ENCODE measurements around the gene B3GALNT1. TPM values are rescaled to one million over a fixed set of nuclear protein-coding genes. Genes with fewer than 3 reads are reported as not detected.

Gene B3GALNT1
- total RNA-seq, 1 experiment from 2014 or later = 0.45 TPM

DNA sequence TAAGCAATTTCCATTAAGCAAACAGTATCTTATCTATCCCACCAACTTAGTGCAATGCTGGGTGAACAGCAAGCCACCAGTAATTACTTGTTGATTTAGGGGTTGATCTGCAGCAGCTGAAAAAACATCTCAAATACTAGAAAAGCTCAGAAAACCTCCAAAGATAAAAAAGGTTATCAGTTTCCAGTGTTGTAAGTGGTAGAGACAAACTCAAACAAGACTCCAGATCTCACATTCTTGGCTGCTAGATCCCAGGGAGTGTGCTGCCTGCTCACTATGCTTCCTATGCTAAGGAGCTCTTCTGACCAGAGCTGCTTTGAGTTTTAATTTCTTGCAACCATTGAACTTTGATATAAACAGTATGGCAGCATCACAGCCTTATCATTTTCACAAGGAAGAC lies 11.3 kb downstream of the B3GALNT1 start:
- in situ Hi-C loops (cut with HindIII; ENCODE audit: low pct_unique_long_range_greater_than_20kb, low sequenced_read_pairs) = no loop called here
- no peak for DNase-seq (ENCODE audit: low read depth, low spot score)

DNA sequence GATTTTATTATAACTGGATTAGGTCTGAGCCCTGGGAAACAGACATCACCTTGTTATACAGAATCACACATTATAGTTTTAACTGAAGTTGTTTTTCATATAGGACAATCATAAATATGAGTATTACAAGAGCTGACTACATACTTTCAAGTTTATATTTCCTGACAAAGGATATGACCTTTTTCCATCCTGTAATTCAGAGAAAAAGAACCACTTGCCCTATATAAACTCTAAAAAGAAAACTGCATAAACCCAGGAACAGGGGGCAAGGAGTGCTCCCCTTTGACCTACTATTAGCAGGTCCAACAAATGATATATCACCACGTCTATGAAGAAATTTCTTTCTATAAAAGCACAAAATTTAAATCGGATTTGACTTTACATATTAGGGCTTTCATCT lies 20.9 kb downstream of the B3GALNT1 start:
- in situ Hi-C loops (cut with HindIII; ENCODE audit: low pct_unique_long_range_greater_than_20kb, low sequenced_read_pairs) = no loop called here
- DNase-seq (ENCODE audit: low read depth, low spot score) = no peak

DNA sequence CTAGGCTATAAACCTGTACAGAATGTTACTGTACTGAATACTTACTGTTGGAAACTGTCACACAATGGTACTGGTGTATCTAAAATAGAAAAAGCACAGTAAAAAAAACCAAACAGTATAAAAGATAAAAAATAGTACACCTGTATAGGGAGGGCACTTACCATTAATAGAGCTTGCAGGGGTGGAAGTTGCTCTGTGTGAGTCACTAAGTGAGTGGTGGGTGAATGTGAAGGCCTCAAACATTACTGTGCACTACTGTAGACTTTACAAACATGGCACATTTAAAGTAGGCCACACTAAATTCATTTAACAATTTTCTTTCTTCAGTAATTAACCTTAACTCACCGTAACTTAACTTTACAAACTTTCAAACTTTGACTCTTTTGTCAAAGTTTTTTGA lies 22.0 kb downstream of the B3GALNT1 start:
- in situ Hi-C loops (cut with HindIII; ENCODE audit: low pct_unique_long_range_greater_than_20kb, low sequenced_read_pairs) = no loop called here
- no peak for DNase-seq (ENCODE audit: low read depth, low spot score)

DNA sequence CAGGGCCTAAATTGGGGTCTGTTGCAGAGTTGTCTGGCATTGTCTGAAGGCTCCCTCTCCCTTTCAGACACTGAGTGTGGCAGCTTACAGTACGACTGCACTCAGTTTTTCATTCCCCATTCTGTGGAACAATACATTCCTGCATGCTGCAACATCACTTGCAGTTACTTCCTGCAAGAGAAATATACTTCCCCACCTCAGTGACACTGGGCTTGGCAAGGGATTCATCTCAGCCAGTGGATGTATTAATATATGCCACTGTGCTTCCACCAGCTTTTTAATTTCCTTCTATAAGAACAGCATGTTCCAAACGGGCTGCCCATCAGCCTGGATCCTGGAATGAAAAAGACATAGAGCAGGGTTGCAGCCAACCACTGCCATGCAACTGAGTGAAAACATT lies 23.1 kb downstream of the B3GALNT1 start:
- DNase-seq (ENCODE audit: low read depth, low spot score) = no peak
- in situ Hi-C loops (cut with HindIII; ENCODE audit: low pct_unique_long_range_greater_than_20kb, low sequenced_read_pairs) = no loop called here

DNA sequence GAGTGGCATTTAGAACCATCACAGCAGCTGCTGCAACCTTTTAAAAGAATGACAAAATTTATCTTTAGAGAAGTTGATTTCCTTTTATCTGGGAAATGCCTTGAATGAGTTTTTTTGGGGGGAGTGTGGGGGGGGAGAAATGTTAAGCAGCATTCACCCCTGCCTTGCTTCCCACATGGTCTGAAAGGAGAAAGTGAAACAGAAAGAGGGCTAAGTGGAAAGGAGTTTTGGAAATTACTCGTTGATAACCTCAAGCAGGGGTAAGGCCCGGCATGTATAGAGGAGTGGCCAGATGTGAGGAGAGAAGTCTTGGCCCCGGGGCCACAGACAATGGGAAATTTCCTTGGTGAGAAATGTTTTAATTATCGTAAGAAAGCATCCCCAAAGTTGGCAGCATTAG lies 23.5 kb downstream of the B3GALNT1 start:
- no peak for DNase-seq (ENCODE audit: low read depth, low spot score)
- in situ Hi-C loops (cut with HindIII; ENCODE audit: low pct_unique_long_range_greater_than_20kb, low sequenced_read_pairs) = no loop called here

DNA sequence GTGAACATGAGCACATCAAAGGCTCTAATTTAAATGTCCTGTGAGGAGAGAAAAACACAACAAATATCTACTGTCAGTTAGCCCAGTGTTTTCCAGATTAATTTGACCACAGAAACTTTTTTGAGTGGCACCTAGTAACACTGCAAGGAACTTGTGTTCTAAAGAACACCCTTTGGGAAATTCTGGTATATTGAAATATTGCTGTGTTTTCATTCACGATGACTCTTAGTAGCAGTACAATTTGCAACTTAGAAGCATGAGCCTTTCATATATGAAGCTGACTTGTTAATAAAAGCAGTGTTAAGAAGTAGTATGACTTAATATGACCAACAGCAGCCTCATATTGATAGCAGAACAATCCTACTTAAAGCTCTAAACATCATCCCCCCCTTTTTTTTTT lies 32.0 kb downstream of the B3GALNT1 start:
- no peak for DNase-seq (ENCODE audit: low read depth, low spot score)
- in situ Hi-C loops (cut with HindIII; ENCODE audit: low pct_unique_long_range_greater_than_20kb, low sequenced_read_pairs) = no loop called here

DNA sequence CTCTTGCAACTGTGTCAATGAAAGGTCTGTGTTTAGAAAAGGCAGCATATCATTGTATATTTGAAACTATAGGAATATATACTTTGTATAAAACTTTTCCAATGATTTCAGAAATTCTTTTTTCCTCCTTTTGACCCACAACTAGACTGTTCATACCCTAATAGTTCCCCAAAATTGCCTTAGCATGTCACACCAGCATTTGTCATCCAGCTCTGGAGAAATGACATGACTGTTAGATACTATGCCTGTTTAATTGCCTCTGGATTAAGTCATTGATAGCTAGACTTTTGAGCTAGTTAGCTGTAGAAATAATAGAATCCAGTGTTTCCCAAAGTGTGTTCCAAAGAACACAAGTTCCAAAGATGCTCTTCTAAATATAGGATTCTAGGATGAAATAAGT lies 32.4 kb downstream of the B3GALNT1 start:
- no peak for DNase-seq (ENCODE audit: low read depth, low spot score)
- in situ Hi-C loops (cut with HindIII; ENCODE audit: low pct_unique_long_range_greater_than_20kb, low sequenced_read_pairs) = no loop called here

DNA sequence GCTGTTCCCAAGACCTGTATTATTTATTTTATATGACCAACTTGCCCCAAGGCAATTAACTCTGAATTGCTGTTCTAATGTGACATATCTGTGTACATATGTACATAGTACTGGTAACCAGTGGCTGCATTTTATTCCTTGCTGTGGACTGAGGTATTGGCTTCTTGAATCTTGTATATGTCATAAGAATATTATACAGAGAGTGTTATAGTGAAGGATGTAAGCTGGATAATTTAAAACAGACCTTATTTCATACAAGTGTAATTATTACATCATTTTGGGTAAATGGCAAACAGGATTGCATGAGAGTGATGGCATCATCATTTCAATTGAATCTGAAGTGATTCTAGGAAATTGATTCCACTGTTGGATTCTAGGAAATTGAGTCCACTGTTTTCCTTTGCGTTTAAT lies 32.9 kb downstream of the B3GALNT1 start:
- in situ Hi-C loops (cut with HindIII; ENCODE audit: low pct_unique_long_range_greater_than_20kb, low sequenced_read_pairs) = no loop called here
- DNase-seq (ENCODE audit: low read depth, low spot score) = no peak

DNA sequence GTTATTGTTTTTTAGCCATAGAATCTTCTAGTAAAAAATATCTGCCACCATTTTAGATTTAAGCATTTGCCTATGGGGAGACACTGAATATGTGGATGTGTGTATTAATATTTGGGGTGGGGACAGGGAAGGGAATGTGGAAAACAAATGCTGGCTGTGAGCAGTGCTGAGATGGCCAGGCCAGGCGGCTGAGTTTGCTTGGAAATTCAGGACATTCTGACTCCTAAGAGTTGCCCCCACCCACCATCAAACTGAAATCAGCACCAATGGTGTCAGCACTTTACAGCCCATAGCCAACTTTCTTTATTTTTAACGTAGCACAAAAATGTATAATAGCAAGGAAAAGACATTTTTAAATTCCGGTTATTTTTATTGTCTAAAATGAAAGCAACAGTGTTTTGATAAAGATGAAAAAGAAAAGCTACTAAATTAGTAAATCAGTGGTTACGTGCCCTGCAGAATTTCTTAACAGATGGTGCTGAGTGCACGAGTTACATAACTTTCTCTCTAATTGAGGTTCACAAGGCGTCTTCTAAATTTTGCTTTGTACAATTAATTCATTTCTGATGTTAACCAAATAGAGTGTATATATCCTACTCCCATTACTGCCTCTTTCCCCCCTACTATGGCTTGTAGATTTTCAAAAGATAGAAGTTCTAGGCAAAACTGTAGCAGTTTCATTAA lies 34.0 kb downstream of the B3GALNT1 start:
- no peak for DNase-seq (ENCODE audit: low read depth, low spot score)
- in situ Hi-C loops (cut with HindIII; ENCODE audit: low pct_unique_long_range_greater_than_20kb, low sequenced_read_pairs) = no loop called here

DNA sequence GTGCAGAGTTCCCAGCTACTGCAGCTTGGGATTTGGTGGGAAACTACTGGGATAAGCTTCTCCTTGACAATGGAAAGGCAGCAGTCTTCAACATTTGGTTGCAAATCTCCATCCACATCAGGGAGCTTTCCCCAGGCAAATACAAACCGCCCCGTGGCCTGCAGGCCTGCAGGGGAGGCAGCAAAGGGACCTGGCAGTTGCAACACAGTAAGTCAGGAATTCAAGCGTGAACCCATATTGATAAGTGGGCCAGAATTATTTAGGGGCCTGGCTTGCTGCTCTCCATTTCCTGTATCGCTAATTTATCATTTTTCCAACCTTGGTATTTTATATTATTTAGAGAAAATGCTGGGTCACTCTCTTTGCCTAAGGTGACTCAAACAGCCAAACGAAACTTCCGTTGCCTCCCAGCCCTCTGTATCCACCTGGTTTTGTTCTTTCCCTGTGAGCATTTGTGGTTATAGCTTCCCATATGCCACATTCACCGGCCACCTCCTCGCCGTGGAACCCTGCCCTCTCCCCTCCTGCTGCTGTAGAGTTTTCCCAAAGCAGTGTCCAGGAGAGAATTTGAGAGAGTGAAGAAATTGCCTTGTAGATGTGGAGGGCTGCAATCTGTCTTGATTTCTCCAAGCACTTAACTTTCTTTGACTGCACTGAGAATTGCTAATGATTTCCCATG lies 34.8 kb downstream of the B3GALNT1 start:
- in situ Hi-C loops (cut with HindIII; ENCODE audit: low pct_unique_long_range_greater_than_20kb, low sequenced_read_pairs) = no loop called here
- no peak for DNase-seq (ENCODE audit: low read depth, low spot score)

DNA sequence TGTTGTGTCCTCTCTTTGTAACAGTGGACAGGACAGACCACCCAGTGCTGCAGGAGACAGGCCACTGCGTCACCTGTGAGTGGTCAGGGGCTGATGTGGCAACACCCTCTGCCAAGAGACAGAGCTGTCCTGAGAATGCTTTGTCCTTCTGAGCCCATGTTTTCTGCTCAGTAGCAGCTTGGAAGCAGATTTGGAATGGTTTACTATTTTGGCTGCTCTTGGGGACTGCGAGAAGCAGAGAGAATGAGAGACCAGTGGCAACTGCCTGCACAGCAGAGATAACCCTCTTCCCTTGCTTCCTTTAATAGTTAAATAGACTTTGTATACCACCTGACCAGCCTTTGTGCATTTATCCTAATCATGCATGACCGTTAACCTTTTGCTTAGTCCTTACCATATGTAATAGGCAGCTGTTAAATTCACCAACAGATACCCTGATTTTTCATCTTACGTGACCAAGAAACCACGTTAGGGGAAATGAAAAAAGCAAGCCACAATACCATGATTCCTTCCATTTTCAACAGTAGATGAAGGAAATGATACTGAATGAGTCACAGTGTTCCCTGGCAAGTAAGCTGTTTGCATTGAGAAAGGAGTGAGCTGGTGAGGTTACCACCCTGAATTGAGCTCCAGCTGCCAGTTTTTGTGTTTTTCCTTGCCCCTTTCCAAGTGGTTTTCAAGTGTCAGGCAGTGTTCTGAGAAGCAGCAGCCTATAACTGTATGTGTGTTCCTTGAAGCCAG lies 35.5 kb downstream of the B3GALNT1 start:
- in situ Hi-C loops (cut with HindIII; ENCODE audit: low pct_unique_long_range_greater_than_20kb, low sequenced_read_pairs) = no loop called here
- no peak for DNase-seq (ENCODE audit: low read depth, low spot score)

DNA sequence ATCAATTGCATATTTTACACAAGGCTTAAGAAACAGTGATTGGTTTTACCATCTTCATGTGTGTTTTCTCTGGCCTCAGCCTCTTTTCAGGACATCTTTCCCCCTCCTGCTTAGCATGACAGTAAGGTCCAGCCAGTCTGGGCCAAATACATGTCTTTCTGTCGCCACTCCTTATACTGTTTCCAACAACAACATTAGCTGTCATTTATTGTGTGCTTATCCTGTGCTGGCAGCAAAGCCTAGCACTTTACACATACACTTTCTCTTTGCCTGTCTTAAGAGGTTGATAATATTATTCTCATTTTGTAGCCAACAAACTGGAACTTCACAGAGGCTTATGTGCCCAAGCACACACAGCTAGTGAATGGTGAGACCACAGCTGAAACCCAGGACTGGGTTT lies 37.8 kb downstream of the B3GALNT1 start:
- in situ Hi-C loops (cut with HindIII; ENCODE audit: low pct_unique_long_range_greater_than_20kb, low sequenced_read_pairs) = no loop called here
- no peak for DNase-seq (ENCODE audit: low read depth, low spot score)

DNA sequence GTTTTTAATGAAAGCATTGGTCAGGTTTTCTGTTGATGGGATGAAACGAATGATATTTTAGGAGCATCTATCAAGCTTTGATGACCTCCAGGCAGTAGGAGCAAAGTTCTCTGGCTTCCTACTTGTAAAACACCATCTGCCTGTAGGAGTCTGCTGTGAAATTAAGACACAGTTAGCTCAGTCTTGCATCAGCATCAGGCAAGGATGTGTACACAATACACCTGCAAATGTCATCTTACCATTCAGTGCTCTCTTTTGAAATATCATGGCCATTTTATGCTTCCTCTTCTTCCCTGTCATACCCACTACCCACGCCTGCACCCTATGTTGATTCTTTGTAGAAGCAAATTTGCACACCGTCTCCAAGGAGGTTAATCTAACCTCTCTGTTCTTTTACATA lies 38.2 kb downstream of the B3GALNT1 start:
- in situ Hi-C loops (cut with HindIII; ENCODE audit: low pct_unique_long_range_greater_than_20kb, low sequenced_read_pairs) = no loop called here
- no peak for DNase-seq (ENCODE audit: low read depth, low spot score)

DNA sequence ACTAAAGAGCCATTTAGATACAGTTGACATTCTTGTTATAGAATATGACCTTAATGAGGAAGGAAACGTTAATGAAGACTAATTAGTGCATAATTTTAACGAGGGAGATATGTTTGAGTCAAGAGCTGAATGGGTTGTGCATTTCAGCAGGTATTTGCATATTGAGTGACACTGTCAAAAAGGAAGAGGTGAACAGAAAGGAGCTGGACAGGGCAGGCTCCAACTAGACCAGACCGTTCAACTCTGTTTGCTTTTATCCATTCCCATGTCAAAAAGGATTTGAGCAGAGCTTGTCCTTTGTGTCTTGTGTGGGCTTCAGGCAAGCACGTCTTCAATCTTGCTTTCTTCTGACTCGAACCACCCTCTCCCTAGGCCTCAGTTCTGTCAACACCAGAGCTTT lies 40.7 kb downstream of the B3GALNT1 start:
- DNase-seq (ENCODE audit: low read depth, low spot score) = no peak

DNA sequence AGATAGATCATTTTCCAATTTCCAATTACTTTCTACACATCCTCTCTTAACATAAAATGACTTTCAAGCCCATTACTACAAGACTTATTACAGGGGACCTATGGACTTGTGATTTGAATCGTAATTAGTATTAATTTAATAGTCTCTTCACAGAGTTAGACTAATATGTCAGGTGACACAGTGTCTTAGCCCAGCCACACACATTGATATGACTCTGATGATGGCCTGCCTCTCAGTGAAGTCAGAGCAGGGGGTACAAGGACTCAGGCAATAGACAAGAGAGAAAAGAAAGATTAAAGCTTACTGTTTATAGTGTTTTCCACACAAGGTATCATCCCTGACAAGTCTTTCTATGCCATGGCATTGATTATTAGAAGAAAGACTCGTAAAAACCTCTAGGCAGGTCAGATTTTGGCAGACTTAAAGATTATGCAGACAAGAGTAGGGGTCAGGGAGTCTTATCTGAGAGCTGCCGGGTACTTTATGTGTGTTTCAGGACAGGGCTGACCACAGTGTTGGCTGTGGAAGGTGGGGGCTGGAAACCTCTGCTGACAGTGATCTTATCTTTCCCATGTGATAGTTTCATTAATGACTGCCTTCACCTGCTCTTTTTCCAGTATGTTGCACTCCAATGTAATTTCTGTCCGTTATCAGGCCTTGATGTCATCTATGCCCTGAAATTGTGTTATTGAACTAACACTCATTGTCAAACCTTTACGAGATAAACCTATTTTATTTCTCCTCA lies 50.1 kb downstream of the B3GALNT1 start:
- no peak for DNase-seq (ENCODE audit: low read depth, low spot score)
- in situ Hi-C loops (cut with HindIII; ENCODE audit: low pct_unique_long_range_greater_than_20kb, low sequenced_read_pairs) = no loop called here

More for the DNA sequence above, 40.7 kb downstream of the B3GALNT1 start:
- in situ Hi-C loops (cut with HindIII; ENCODE audit: low pct_unique_long_range_greater_than_20kb, low sequenced_read_pairs) = no loop called here

DNA sequence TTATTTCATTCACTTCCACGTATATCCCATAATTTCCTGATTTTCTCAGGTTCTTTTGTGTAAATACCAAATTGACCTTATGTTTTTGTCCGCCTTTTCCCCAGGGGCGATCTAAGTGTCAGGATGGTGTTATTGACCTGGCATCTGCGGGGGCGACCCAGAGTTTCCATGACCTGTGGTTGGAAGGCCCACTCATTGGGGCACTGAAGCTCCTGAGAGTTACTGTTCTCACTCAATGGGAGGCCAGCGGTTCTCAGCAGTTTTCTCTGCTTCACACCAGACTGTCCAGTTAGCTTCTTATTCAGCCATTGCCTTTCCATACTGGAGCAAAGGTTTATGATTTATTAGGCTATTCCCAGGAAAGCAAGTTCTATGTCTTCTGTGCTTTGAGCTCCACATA lies 53.3 kb downstream of the B3GALNT1 start:
- no peak for DNase-seq (ENCODE audit: low read depth, low spot score)
- in situ Hi-C loops (cut with HindIII; ENCODE audit: low pct_unique_long_range_greater_than_20kb, low sequenced_read_pairs) = no loop called here

DNA sequence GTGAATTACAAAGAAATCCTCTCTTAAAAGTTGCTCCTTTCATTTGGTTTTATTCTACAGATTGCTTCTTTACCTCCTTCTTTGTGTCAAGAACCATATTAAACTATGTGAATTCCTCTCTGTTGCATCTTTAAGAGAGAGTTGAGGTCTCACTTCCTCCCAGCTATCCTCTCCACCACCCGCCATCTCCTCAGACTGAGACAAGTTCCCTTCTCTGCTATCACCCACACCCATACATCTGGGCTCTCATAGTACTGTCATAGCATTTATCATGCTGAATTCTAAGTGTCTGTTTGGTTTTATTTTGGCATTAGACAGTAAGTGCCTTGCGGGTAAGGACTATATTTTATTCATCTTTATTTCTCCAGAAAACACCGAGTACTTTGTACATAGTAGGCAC lies 54.2 kb downstream of the B3GALNT1 start:
- in situ Hi-C loops (cut with HindIII; ENCODE audit: low pct_unique_long_range_greater_than_20kb, low sequenced_read_pairs) = no loop called here
- no peak for DNase-seq (ENCODE audit: low read depth, low spot score)

DNA sequence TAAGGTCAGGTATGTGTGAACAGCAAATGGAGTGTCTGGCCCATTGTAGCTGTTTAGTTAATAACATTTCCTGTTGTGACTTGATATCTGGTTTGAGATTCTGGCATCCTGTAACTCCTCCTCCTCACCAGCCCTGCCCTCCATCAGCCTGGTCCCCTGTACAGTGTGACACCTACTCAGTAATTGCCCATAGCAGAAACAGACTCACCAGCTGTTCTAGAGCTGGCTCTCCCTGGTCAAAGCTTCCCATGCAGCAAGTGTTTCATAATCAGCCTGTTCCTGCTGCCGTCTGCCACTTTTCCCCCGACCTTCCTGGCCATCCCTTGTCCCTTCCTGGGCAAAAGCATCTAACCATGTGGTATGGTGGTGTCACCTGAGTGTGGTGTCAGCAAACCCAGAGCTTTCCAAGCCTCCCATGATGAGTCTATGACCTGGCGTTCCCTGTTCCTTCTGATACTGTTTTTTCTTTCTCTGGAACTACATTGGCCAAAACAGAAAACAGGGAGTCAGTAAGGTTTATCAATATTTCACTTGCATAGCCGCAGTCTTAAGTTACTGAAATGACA lies 55.4 kb downstream of the B3GALNT1 start:
- no peak for DNase-seq (ENCODE audit: low read depth, low spot score)
- in situ Hi-C loops (cut with HindIII; ENCODE audit: low pct_unique_long_range_greater_than_20kb, low sequenced_read_pairs) = no loop called here

All from SK-MEL-5 (cell line).